GM18499 (cell line): ENCODE data around the gene SYNM.

ENCODE experiments used
- ATAC-seq: cut with Tn5 transposase; IDR thresholded peaks from one replicate; pipeline ENCODE4 v1.9.1; 2021; ENCODE audit warnings: moderate number of reproducible peaks; ENCODE audit not compliant: insufficient read depth, unreplicated experiment

Gene SYNM

DNA sequence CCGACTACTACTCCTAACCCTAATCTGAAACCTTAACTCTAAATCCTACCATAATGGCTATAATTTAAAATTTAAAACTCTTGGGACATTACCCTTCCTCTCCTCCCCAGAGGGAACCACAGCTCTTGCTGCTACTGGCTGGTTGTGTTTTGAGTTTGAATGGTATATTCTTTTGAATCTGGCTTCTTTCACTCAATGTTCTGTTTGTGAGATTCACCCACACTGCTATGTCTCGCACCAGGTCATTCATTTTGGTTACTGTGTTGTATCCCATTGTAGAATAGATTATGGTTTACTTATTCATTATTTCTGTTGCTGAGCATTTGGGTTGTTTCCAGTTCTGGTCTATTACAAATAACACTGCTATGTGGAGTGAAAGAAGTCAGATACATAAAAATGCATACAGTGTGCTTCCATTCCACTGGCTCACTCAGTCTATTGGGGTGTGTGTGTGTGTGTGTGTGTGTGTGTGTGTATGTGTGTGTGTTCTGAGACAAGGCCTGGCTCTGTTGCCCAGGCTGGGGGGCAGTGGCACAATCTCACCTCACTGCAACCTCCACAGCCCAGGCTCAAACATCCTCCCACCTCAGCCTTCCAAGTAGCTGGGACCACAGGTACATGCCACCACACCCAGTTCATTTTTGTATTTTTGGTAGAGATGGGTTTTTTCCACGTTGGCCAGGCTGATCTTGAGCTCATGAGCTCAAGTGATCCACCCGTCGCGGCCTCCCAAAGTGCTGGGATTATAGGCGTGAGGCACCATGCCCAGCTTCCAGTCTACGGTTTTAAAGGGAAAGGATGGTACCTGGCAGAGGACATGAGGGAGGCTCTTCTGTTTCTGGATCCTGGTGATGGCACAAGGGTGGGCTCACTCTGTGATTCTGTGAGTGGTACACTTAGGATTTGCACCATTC is 19.2 kb upstream of the SYNM start:
- no peak for ATAC-seq

DNA sequence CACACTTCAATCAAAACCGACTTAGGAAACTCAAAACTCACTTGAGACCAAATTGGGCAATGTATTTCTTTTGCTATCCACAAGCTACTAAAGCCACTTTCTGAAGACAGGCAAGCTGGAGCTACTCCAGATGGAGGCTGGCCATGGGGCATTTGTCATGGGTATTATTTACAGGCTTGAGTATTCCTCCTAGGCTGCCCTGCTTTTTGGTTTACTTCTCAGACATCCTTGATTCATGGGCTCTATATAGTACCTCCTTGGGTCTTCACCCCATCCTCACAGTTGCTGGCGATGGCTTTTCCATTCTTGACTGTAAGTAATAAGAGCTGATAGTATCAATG is 18.6 kb upstream of the SYNM start:
- ATAC-seq: no peak

DNA sequence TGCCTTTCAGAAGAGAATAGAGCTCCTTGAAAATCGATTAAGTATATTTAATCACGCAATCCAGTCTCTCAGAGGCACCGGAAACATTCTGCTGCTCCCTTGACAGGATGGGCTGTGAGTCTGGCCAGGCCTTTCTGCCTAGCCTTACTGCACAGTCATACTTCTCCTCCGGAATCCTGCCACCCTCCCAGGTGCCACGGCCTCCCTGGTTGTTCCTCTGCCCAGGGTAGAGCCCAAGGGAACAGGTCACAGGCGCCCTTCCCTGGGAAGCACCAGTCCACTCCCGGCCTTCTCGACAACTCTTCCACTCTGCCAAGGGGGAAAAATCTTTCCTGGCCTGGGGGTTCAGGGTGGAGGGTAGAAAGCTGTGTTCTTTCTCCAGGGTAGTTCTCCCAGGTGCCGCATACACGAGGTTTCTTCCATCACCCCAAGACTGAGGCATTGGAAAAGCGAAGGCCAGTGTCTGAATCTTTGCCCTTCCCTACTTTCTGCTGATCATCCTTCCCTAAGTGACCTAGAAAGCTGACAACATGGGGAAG is 17.4 kb upstream of the SYNM start:
- ATAC-seq: no peak

GRCh38 chr15:99090011-99090699 is 14.7 kb upstream of the SYNM start:
- peak; percentile 99 for ATAC-seq

DNA sequence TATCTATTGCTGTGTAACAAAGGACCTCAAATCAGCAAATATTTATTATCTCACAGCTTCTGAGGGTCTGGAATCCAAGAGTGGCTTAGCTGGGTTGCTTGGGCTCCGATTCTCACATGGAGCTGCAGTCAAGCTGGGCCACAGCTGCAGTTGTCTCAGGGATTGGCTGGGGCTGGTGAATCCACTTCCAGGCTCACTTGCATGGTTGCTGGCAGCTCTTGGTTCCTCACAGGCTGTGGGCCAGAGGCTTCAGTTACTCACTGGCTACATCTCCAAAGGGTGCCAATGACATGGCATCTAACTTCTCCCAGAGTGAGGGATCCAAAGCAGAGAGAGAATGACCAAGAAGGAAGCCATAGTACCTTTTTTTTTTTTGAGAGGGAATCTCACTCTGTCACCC is 13.9 kb upstream of the SYNM start:
- ATAC-seq: no peak

- no peak for ATAC-seq
These were observed 12.2 kb upstream of the SYNM start for GRCh38 chr15:99092554-99093172.

DNA sequence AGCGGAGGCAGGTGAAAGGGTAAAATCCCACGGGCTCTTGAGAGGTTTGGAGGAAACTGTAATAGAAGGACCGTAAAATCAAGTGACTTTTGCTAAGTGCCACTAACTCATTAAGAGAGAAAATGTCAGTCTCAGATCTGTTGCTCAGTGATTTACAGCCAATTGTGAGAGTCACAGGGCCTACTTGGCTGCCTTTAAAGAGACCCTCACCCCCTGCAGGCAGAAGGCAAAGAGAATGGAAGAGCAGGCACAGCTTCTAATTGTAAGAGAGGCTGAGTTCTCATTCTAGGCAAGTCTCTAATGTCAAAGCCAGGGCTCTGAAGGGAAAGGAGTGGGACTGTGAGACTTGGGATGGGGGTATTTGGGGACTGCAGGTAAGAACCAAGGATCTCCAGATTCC is 9.3 kb upstream of the SYNM start:
- no peak for ATAC-seq

- no peak for ATAC-seq
These were observed 8.5 kb upstream of the SYNM start for GRCh38 chr15:99096173-99096893.

DNA sequence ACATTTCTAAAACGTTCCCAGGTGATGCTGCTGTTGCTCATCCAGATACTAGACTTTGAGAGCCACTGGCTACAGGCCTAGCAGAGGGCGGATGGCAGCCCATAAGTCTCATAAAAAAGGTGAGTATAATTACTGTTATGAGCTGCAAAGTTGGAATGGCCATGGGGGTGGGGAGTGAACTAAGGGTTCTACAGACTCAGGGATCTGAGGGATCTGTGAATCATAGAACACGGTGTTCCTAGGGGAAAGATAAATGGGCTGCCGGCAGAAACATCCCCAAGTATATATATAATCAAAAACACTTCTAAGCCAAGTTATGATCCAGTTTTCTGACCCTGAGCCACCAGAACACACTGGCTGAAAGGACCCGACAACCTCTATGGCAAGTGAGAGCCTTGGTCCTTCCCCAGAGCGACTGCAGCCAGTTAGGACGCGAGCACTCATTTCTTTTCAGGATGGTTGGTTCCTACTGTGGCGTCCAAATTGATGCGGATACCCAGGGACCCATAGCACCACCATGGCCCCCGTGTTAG is 7.9 kb upstream of the SYNM start:
- ATAC-seq: no peak

DNA sequence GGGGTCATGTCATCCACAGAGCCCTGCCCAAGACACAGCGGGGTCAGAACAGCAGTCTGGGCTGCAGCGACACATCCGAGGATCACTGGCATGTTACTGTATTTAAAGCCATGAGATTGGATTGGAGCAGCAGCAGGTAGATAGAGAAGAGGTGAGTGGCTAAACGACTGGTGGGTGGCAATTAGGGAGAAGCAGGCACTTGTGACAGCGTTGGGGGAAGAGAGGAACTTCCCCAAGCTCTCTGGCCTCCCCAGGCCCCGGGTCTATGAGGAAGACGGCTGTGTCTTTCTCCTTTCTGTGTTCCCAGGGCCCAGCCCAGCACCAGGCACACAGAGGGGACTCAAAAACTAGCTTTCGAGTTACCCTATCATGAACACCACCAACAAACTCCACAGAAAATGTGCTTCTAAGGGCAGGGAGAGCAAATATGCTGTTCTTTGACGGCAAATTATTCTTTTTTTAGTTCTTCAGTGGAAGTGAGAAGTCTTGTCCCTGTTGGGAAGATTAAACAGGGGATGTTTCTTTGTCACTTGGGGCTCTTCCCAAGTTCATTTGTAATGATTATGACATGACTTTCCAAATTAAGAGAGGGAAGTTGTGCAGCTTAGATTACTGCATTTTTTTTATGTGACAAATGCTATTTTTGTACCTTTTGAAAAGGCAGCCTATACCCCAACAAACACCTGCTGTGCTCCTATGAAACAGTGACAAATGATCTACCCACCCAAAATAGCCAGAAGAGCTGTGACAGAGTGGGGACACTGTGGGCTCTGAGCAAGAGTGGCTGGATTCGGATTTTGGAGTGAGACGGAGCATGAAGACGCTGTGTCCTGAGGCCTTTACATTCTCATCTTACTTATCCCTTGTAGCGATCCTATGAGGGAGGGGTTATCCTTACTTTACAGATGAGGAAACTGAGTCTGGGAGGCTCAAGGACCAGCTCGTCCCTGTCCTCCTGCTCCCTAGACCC is 7.2 kb upstream of the SYNM start:
- ATAC-seq: no peak

DNA sequence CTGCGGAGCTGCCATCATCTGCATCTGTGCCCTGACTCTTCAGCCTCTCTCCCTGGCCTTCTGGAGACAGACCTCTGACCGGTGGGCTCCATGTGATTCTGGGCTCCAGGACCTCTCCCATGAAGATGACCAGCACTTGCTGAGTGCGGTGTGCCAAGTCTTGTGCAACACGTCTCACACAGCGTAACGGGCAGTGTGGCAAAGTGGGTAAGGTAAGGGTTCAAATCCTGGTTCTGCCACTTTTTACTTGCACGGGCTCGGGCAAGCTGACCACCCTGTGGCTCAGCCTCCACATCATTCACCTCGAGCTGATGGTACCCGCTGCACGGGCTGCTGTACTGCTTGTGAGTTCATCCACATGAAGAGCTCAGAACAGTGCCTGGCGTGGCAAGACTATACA is 6.5 kb upstream of the SYNM start:
- ATAC-seq: no peak

DNA sequence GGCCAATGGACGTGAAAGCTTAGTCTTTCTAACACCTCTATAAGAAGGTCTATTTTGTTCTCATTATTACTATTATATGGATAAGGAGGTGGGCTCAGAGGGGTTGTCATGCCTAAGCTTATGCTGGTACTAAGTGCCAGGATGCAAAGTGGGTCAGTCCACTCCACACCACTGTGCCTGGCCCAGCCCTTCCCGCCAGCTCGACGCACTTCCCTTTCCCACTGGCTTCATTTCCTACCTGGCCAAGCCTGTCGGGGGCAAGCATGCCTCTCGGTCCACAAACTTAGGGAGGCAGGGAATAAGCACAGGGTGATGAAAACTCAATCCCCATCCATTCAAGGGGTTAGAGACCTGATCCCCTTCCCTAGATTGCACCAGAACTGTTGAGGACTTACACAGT is 5.9 kb upstream of the SYNM start:
- no peak for ATAC-seq

DNA sequence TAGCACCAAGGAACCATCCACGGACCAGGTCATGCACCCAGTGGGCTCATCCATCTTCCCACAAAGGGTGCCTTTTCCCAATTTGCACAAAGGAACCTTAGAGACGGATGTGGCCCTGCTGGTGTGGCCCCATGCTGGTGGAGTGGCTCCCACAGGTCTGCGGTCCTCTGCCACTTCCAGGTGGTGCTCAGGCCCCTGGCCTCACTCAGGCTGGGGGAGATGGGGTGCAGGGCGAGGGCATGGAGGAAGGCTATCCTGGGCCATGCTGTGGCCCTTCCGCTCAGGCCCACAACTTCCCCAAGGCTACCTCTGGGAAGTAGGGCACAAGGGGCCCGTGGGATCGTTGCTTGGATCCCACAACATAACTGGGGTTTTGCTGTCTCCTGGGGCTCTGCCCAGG is 5.2 kb upstream of the SYNM start:
- no peak for ATAC-seq

DNA sequence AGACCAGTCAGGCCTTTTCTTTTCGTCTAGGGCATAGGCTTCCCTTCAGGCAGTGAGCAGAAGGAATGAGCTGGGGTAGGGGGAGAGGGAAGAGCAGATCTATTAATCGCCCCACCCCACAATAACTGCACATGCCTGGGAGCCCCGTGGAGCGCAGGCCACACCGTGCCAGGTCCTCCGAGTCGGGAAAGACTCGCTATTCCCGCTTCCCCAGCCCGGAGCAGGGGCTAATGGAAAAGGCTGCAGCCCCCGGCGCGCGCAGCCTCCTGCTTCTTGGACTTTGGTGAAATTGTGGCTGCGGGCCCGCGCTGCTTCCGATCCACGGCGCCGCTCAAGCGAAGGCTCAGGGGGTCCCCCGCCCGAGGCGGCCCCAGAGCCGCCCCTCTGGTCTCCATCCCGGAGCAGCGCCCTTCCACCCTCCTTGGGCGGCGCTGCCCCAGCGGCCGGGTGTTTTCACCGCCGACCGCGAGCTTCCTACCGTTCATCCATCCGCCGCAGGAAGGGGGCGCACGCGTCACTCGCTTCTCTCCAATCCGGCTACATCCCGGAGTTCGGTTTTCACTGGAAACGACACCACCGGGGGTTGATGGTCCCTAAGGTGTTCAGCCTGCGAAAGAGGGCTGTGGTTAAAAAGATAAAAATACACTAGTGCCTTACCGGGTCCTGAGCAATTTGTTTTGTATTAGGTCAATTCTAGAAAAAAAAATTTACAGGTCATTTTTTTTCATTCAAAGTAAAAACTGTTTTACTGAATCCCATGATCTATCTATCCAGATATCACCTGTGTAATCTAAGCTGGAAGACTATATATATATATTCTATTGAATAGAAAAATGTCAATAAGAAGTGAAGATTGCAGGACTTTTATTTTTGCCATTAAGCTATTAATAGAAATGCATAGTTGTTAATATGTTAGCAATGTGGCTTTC is 4.4 kb upstream of the SYNM start:
- ATAC-seq: no peak

DNA sequence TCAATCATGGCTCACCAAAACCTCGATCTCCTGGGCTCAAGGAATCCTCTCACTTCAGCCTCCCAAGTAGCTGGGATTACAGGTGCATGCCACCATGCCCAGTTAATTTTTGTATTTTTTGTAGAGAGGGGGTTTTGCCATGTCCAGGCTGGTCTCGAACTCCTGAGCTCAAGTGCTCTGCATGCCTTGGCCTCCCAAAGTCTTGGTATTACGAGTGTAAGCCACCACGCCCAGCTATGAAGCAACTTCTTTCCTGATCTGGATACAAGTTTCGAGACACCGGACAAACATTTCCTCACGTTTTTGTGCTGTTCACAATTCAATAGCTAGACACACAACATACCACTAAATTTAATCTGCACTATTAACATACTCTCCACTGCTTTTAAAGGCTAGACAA is 3.4 kb upstream of the SYNM start:
- no peak for ATAC-seq

DNA sequence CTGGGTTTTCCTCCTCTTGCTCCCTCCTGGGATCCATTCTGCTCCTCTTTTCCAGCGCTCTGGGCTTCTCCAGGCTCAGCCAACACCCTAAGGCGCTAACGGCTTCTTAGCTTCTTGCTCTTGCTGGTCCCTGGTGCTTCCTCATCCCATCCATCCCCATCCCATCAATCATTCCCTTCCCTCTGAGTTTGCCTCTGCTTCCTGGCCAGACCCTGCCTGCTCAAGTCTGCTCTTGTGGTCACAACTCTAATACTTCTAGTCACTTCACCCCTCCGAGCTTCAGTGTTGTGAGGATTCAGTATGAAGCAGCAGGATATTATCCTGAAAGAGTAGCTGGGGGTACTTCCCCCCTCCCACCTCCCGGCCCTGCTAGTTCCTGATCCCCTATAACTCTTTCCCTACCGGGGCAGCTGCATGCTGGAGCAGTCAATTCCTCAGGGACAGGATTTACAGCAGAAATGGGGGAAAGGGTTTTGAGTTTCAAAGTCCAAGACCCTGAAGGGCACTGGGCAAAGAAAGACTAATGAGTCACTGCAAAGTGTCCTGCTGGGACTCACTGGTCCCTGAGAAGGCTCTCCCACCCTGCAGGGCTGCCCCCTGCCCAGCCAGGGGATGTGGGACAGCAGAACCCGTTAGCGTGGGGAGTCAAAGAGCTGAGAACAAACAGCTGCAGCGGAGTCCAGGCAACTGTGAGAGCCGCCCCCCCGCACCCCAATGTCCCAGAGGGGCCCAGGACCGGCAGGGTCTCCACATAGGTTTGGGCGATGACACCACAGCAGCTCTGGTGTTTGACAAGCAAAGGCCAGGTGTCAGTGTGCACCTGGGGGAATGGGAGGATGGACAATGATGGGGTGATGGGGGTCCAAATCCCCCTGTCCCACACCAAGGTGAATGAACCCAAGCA is 2.3 kb upstream of the SYNM start:
- ATAC-seq: no peak

GRCh38 chr15:99103279-99103678 is 1.6 kb upstream of the SYNM start:
- no peak for ATAC-seq
